ENCODE results near the gene ATP2A1.
"Not testable (repeated sequence)": the region's sequence is repeated elsewhere in the genome, so short reads cannot be mapped to it uniquely, and the experiment has no call there.

Gene ATP2A1

DNA sequence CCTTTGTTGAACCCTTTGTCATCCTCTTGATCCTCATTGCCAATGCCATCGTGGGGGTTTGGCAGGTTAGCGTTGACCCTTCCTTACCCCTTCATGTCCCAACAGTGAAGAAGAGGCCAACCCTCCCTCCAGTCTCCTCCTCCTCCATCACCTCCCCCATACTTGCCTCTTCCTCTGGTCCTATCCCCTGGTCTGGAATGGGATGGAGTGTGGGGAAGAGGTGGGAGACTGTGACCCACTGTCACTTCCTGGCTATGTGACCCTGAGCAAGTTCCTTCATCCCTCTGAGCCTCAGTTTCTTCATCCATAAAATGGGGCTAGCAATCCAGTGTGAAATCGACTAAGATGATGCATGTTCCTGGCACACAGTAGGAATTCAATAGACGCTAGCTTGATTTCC is 2.7 kb downstream of the ATP2A1 start:
- Histone ChIP-seq H3K79me2 (ENCODE audit: insufficient read depth, low read length) (no peaks in the 10 kb centered on the region), H3K4me3 (ENCODE audit: low read depth, low read length, poor library complexity, severe bottlenecking) (no peak overlapping the region), H3K4me2 (ENCODE audit: low read length) (no peak overlapping the region), H3K9ac (ENCODE audit: low read length) (no peak overlapping the region), H3K9me3 (ENCODE audit: low read length) (no peaks in the 10 kb centered on the region), H3F3A (ENCODE audit: insufficient read depth, low read length) (no peaks in the 10 kb centered on the region), H4K20me1 (ENCODE audit: insufficient read depth, low read length) (no peaks in the 10 kb centered on the region), H2AFZ (ENCODE audit: low read length) (no peak overlapping the region), H3K36me3 (ENCODE audit: insufficient read depth, low read length) (no peaks in the 10 kb centered on the region), H3K27me3 (ENCODE audit: insufficient read depth, low read length) (no peaks in the 10 kb centered on the region), H3K4me1 (ENCODE audit: insufficient read depth, low read length, severe bottlenecking) (peaks cover 18% of the 10 kb centered on the region), H3K9me2 (ENCODE audit: low read depth, low read length) (no peaks in the 10 kb centered on the region), H3K27ac (ENCODE audit: low read depth, low read length, poor library complexity, severe bottlenecking) (no peak overlapping the region)
- TF ChIP-seq, protein P1, sequence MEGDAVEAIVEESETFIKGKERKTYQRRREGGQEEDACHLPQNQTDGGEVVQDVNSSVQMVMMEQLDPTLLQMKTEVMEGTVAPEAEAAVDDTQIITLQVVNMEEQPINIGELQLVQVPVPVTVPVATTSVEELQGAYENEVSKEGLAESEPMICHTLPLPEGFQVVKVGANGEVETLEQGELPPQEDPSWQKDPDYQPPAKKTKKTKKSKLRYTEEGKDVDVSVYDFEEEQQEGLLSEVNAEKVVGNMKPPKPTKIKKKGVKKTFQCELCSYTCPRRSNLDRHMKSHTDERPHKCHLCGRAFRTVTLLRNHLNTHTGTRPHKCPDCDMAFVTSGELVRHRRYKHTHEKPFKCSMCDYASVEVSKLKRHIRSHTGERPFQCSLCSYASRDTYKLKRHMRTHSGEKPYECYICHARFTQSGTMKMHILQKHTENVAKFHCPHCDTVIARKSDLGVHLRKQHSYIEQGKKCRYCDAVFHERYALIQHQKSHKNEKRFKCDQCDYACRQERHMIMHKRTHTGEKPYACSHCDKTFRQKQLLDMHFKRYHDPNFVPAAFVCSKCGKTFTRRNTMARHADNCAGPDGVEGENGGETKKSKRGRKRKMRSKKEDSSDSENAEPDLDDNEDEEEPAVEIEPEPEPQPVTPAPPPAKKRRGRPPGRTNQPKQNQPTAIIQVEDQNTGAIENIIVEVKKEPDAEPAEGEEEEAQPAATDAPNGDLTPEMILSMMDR (IDR thresholded peaks at IDR 0.05; ENCODE audit: low read length), result no peak
- no peak for TF ChIP-seq EZH2 (IDR thresholded peaks at IDR 0.05; ENCODE audit: borderline replicate concordance, low read length)

DNA sequence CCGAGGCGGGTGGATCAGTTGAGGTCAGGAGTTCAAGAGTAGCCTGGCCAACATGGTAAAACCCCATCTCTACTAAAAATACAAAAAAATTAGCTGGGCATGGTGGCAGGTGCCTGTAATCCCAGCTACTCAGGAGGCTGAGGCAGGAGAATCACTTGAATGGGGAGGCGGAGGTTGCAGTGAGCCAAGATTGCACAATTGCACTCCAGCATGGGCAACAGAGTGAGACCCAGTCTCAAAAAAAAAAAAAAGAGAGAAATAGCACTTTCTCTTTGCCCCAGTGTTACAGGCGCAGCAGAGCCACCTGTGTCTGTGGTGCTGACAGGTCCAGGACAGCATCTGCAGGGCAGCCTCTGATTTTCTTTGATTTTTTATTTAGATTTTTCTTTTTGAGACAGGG is 3.3 kb downstream of the ATP2A1 start:
- H3K9me2 ChIP-seq (ENCODE audit: low read depth, low read length), result not testable (repeated sequence)
- peaks cover 18% of the 10 kb centered on the region for H3K4me1 ChIP-seq (ENCODE audit: insufficient read depth, low read length, severe bottlenecking)

DNA sequence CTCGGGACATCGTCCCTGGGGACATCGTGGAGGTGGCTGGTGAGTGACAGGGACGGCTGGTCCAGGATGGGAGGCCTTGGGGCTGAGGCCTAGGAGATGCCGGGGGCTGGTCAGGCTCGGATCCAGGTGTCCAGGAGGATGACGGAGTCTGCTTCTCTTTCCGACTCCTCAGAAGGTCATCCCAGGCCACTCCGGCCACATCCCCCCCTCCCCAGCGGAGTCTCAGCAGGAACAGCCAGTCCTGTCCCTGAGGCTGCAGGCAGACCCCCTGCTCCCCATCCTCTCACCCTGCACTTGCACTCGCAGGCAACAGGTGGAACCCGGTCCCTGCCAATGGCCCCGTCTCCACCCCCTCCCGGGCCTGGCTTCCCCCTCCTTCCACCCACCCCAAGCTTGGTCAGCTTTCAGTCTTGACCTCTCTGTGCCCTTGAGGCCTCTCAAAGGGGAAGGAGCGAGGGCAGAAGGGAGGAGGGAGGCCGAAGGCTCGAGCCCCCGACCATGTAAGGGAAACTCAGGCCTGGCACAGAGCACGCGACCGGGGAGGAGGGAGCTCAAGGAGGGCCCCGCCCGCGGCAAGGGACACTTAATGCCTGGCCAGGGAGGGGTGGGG is 4.4 kb downstream of the ATP2A1 start:
- Histone ChIP-seq H3K9me2 (ENCODE audit: low read depth, low read length) (no peaks in the 10 kb centered on the region), H3K4me1 (ENCODE audit: insufficient read depth, low read length, severe bottlenecking) (peaks cover 18% of the 10 kb centered on the region), H3K4me2 (ENCODE audit: low read length) (no peak overlapping the region), H3K4me3 (ENCODE audit: low read depth, low read length, poor library complexity, severe bottlenecking) (no peak overlapping the region), H3K36me3 (ENCODE audit: insufficient read depth, low read length) (no peaks in the 10 kb centered on the region), H4K20me1 (ENCODE audit: insufficient read depth, low read length) (no peaks in the 10 kb centered on the region), H2AFZ (ENCODE audit: low read length) (no peak overlapping the region), H3K27me3 (ENCODE audit: insufficient read depth, low read length) (no peaks in the 10 kb centered on the region), H3K79me2 (ENCODE audit: insufficient read depth, low read length) (no peaks in the 10 kb centered on the region), H3F3A (ENCODE audit: insufficient read depth, low read length) (no peaks in the 10 kb centered on the region), H3K9me3 (ENCODE audit: low read length) (no peaks in the 10 kb centered on the region), H3K9ac (ENCODE audit: low read length) (no peak overlapping the region), H3K27ac (ENCODE audit: low read depth, low read length, poor library complexity, severe bottlenecking) (no peak overlapping the region)
- TF ChIP-seq, protein P1 (IDR thresholded peaks at IDR 0.05; ENCODE audit: low read length), result no peak
- no peak for TF ChIP-seq EZH2 (IDR thresholded peaks at IDR 0.05; ENCODE audit: borderline replicate concordance, low read length)

More for the DNA sequence above, 3.3 kb downstream of the ATP2A1 start:
- H3K36me3 ChIP-seq (ENCODE audit: insufficient read depth, low read length); H2AFZ ChIP-seq (ENCODE audit: low read length); H3K27ac ChIP-seq (ENCODE audit: low read depth, low read length, poor library complexity, severe bottlenecking); H3K79me2 ChIP-seq (ENCODE audit: insufficient read depth, low read length); H3K4me2 ChIP-seq (ENCODE audit: low read length); H3K4me3 ChIP-seq (ENCODE audit: low read depth, low read length, poor library complexity, severe bottlenecking); H3K27me3 ChIP-seq (ENCODE audit: insufficient read depth, low read length); H3F3A ChIP-seq (ENCODE audit: insufficient read depth, low read length); H3K9ac ChIP-seq (ENCODE audit: low read length); H4K20me1 ChIP-seq (ENCODE audit: insufficient read depth, low read length); H3K9me3 ChIP-seq (ENCODE audit: low read length): not testable (repeated sequence)
